ENCODE results near the gene PRKCA.

- TF ChIP-seq CTCF (IDR thresholded peaks at IDR 0.05) (no peak), SOX15 (CRISPR knock-in tag; IDR thresholded peaks at IDR 0.05) (no peak), SMAD3 (CRISPR knock-in tag; IDR thresholded peaks at IDR 0.05; ENCODE audit: borderline replicate concordance) (no peak), PRRX2 (CRISPR knock-in tag; IDR thresholded peaks at IDR 0.05) (no peak), ARID4B (CRISPR knock-in tag; IDR thresholded peaks at IDR 0.05; ENCODE audit: borderline replicate concordance) (no peak), ATF6 (CRISPR knock-in tag; IDR thresholded peaks at IDR 0.05) (no peak), JUN (CRISPR knock-in tag; IDR thresholded peaks at IDR 0.05) (no peak), IRF2 (CRISPR knock-in tag; IDR thresholded peaks at IDR 0.05; ENCODE audit: borderline replicate concordance, low read depth) (no peak), NFE2L1 (CRISPR knock-in tag; IDR thresholded peaks at IDR 0.05) (no peak), HMGXB4 (CRISPR knock-in tag; IDR thresholded peaks at IDR 0.05) (no peak), CREB1 (CRISPR knock-in tag; IDR thresholded peaks at IDR 0.05) (no peak)
Measured at GRCh38 chr17:66395961-66396360, 93.5 kb downstream of the PRKCA start.

Measured in WTC11 (cell line).